SK-N-SH treated with all-trans-retinoic acid at 6 μM for 48 hours (cell line): Measurements from ENCODE around the gene GDF2.

Source experiments
- ATAC-seq: fragments of 200-7000 bp; cut with Tn5 transposase; 3 replicates; pipeline ENCODE4 v1.9.1; 2020; ENCODE audit warnings: mild to moderate bottlenecking, moderate library complexity
- ARNTL ChIP-seq: fragments of 450-650 bp; formaldehyde crosslinking; IDR thresholded peaks from 2 replicates; pipeline ENCODE4 v1.5.0; 2020; ENCODE audit warnings: low read depth, mild to moderate bottlenecking, moderate library complexity, borderline replicate concordance
- BACH2 ChIP-seq: fragments of 250-450 bp; sonication (Bioruptor Pico); IDR thresholded peaks from 2 replicates; pipeline ENCODE4 v1.9.0; 2021; ENCODE audit warnings: mild to moderate bottlenecking, borderline replicate concordance
- CSDC2 ChIP-seq: fragments of 250-450 bp; sonication (Bioruptor Pico); IDR thresholded peaks from 2 replicates; pipeline ENCODE4 v1.5.0; 2020; ENCODE audit warnings: mild to moderate bottlenecking, moderate library complexity
- CSRNP3 ChIP-seq: fragments of 250-450 bp; sonication (Bioruptor Pico); IDR thresholded peaks from 2 replicates; pipeline ENCODE4 v1.5.1; 2021; ENCODE audit warnings: mild to moderate bottlenecking, moderate library complexity
- ESRRG ChIP-seq: fragments of 250-450 bp; sonication (Bioruptor Pico); IDR thresholded peaks from 2 replicates; pipeline ENCODE4 v1.6.1; 2021; ENCODE audit warnings: mild to moderate bottlenecking
- GLIS3 ChIP-seq: fragments of 250-450 bp; sonication (Bioruptor Pico); IDR thresholded peaks from 2 replicates; pipeline ENCODE4 v1.5.0; 2020; ENCODE audit warnings: mild to moderate bottlenecking, moderate library complexity
- ISL1 ChIP-seq: fragments of 250-450 bp; sonication (Bioruptor Pico); IDR thresholded peaks from 2 replicates; pipeline ENCODE4 v2.1.2; 2022; ENCODE audit warnings: mild to moderate bottlenecking, moderate library complexity
- OSR1 ChIP-seq: fragments of 250-450 bp; sonication (Bioruptor Pico); IDR thresholded peaks from 2 replicates; pipeline ENCODE4 v1.8.0; 2022; ENCODE audit warnings: moderate library complexity, mild to moderate bottlenecking, inconsistent platforms
- POU6F1 ChIP-seq: fragments of 250-450 bp; sonication (Bioruptor Pico); IDR thresholded peaks from 2 replicates; pipeline ENCODE4 v1.8.0; 2021; ENCODE audit warnings: low read depth, mild to moderate bottlenecking, moderate library complexity, borderline replicate concordance
- PPARA ChIP-seq: fragments of 250-450 bp; sonication (Bioruptor Pico); IDR thresholded peaks from 2 replicates; pipeline ENCODE4 v1.5.0; 2020; ENCODE audit warnings: mild to moderate bottlenecking, borderline replicate concordance
- RARB ChIP-seq: fragments of 250-450 bp; sonication (Bioruptor Pico); IDR thresholded peaks from 2 replicates; pipeline ENCODE4 v1.8.0; 2021; ENCODE audit warnings: mild to moderate bottlenecking, moderate library complexity
- SNAI2 ChIP-seq: fragments of 250-450 bp; sonication (Bioruptor Pico); IDR thresholded peaks from 2 replicates; pipeline ENCODE4 v1.5.0; 2020; ENCODE audit warnings: mild to moderate bottlenecking, moderate library complexity
- TCF4 ChIP-seq: fragments of 250-450 bp; sonication (Bioruptor Pico); IDR thresholded peaks from 2 replicates; pipeline ENCODE4 v1.8.0; 2021; ENCODE audit warnings: mild to moderate bottlenecking, moderate library complexity, borderline replicate concordance
- TOX ChIP-seq: fragments of 250-450 bp; sonication (Bioruptor Pico); IDR thresholded peaks from 2 replicates; pipeline ENCODE4 v1.8.0; 2021; ENCODE audit warnings: mild to moderate bottlenecking, moderate library complexity, borderline replicate concordance
- ZC3H10 ChIP-seq: fragments of 250-450 bp; sonication (Bioruptor Pico); IDR thresholded peaks from 2 replicates; pipeline ENCODE4 v1.5.1; 2021; ENCODE audit warnings: mild to moderate bottlenecking, moderate library complexity
- ZFP3 ChIP-seq: fragments of 250-450 bp; sonication (Bioruptor Pico); IDR thresholded peaks from 2 replicates; pipeline ENCODE4 v1.5.0; 2020; ENCODE audit warnings: mild to moderate bottlenecking, moderate library complexity
- ZFP30 ChIP-seq: fragments of 450-650 bp; formaldehyde crosslinking; IDR thresholded peaks from 2 replicates; pipeline ENCODE4 v1.5.0; 2022; ENCODE audit warnings: mild to moderate bottlenecking, moderate library complexity
- ZNF565 ChIP-seq: fragments of 450-650 bp; formaldehyde crosslinking; conservative IDR thresholded peaks from 2 replicates; pipeline ENCODE4 v1.5.0; 2020; ENCODE audit warnings: low read depth, mild to moderate bottlenecking, moderate library complexity
- ZNF70 ChIP-seq: fragments of 450-650 bp; formaldehyde crosslinking; IDR thresholded peaks from 2 replicates; pipeline ENCODE4 v1.5.0; 2020; ENCODE audit warnings: mild to moderate bottlenecking, moderate library complexity
- ZNF8 ChIP-seq: fragments of 450-650 bp; formaldehyde crosslinking; IDR thresholded peaks from 2 replicates; pipeline ENCODE4 v1.5.0; 2020; ENCODE audit warnings: mild to moderate bottlenecking, moderate library complexity
- TF ChIP-seq, protein P1 (sequence below): fragments of 250-450 bp; sonication (Bioruptor Pico); IDR thresholded peaks from 2 replicates; pipeline ENCODE4 v1.5.1; 2020; ENCODE audit warnings: low read depth, mild to moderate bottlenecking, moderate library complexity
- TF ChIP-seq, protein P2 (sequence below): fragments of 250-450 bp; sonication (Bioruptor Pico); IDR thresholded peaks from 2 replicates; pipeline ENCODE4 v1.8.0; 2020; ENCODE audit warnings: mild to moderate bottlenecking, moderate library complexity, borderline replicate concordance
- TF ChIP-seq, protein P3 (sequence below): fragments of 250-450 bp; sonication (Bioruptor Pico); IDR thresholded peaks from 2 replicates; pipeline ENCODE4 v1.5.0; 2020; ENCODE audit warnings: mild to moderate bottlenecking, moderate library complexity

GDF2 gene

GRCh38 chr10:47348661-47349470 lies 26.6 kb downstream of the GDF2 start:
- TF ChIP-seq ESRRG (CRISPR knock-in tag) (no peak), CSRNP3 (CRISPR knock-in tag) (no peak), ZNF70 (CRISPR knock-in tag) (no peak), TCF4 (CRISPR knock-in tag) (no peak), TOX (CRISPR knock-in tag) (no peak), ZNF565 (no peak), ZNF8 (no peak), POU6F1 (CRISPR knock-in tag) (no peak), ARNTL (CRISPR knock-in tag) (no peak), ISL1 (CRISPR knock-in tag) (no peak), GLIS3 (no peak), RARB (CRISPR knock-in tag) (no peak), BACH2 (no peak), ZC3H10 (CRISPR knock-in tag) (no peak), ZFP30 (CRISPR knock-in tag) (no peak), CSDC2 (CRISPR knock-in tag) (no peak), SNAI2 (CRISPR knock-in tag) (no peak)
- TF ChIP-seq, protein P1, sequence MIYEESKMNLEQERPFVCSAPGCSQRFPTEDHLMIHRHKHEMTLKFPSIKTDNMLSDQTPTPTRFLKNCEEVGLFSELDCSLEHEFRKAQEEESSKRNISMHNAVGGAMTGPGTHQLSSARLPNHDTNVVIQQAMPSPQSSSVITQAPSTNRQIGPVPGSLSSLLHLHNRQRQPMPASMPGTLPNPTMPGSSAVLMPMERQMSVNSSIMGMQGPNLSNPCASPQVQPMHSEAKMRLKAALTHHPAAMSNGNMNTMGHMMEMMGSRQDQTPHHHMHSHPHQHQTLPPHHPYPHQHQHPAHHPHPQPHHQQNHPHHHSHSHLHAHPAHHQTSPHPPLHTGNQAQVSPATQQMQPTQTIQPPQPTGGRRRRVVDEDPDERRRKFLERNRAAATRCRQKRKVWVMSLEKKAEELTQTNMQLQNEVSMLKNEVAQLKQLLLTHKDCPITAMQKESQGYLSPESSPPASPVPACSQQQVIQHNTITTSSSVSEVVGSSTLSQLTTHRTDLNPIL (CRISPR knock-in tag) = no peak
- TF ChIP-seq, protein P2, sequence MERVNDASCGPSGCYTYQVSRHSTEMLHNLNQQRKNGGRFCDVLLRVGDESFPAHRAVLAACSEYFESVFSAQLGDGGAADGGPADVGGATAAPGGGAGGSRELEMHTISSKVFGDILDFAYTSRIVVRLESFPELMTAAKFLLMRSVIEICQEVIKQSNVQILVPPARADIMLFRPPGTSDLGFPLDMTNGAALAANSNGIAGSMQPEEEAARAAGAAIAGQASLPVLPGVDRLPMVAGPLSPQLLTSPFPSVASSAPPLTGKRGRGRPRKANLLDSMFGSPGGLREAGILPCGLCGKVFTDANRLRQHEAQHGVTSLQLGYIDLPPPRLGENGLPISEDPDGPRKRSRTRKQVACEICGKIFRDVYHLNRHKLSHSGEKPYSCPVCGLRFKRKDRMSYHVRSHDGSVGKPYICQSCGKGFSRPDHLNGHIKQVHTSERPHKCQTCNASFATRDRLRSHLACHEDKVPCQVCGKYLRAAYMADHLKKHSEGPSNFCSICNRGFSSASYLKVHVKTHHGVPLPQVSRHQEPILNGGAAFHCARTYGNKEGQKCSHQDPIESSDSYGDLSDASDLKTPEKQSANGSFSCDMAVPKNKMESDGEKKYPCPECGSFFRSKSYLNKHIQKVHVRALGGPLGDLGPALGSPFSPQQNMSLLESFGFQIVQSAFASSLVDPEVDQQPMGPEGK (CRISPR knock-in tag) = no peak
- no peak for ATAC-seq

DNA sequence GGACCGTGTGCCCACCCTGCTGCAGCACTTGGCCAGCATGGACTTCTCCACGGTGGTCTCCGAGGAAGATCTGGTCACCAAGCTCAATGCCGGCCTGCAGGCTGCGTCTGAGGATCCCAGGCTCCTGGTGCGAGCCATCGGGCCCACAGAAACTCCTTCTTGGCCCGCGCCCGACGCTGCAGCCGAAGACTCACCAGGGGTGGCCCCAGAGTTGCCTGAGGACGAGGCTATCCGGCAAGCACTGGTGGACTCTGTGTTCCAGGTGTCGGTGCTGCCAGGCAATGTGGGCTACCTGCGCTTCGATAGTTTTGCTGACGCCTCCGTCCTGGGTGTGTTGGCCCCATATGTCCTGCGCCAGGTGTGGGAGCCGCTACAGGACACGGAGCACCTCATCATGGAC lies 27.3 kb downstream of the GDF2 start:
- TF ChIP-seq ZNF70 (CRISPR knock-in tag) (no peak), ZNF565 (no peak), ISL1 (CRISPR knock-in tag) (no peak), RARB (CRISPR knock-in tag) (no peak), ARNTL (CRISPR knock-in tag) (no peak), OSR1 (CRISPR knock-in tag) (no peak), CSRNP3 (CRISPR knock-in tag) (no peak), ESRRG (CRISPR knock-in tag) (no peak), POU6F1 (CRISPR knock-in tag) (no peak), ZNF8 (no peak), CSDC2 (CRISPR knock-in tag) (no peak), ZFP30 (CRISPR knock-in tag) (no peak), ZFP3 (no peak), ZC3H10 (CRISPR knock-in tag) (no peak), PPARA (CRISPR knock-in tag) (no peak)
- TF ChIP-seq, protein P3, sequence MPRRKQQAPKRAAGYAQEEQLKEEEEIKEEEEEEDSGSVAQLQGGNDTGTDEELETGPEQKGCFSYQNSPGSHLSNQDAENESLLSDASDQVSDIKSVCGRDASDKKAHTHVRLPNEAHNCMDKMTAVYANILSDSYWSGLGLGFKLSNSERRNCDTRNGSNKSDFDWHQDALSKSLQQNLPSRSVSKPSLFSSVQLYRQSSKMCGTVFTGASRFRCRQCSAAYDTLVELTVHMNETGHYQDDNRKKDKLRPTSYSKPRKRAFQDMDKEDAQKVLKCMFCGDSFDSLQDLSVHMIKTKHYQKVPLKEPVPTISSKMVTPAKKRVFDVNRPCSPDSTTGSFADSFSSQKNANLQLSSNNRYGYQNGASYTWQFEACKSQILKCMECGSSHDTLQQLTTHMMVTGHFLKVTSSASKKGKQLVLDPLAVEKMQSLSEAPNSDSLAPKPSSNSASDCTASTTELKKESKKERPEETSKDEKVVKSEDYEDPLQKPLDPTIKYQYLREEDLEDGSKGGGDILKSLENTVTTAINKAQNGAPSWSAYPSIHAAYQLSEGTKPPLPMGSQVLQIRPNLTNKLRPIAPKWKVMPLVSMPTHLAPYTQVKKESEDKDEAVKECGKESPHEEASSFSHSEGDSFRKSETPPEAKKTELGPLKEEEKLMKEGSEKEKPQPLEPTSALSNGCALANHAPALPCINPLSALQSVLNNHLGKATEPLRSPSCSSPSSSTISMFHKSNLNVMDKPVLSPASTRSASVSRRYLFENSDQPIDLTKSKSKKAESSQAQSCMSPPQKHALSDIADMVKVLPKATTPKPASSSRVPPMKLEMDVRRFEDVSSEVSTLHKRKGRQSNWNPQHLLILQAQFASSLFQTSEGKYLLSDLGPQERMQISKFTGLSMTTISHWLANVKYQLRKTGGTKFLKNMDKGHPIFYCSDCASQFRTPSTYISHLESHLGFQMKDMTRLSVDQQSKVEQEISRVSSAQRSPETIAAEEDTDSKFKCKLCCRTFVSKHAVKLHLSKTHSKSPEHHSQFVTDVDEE (CRISPR knock-in tag) = no peak
- TF ChIP-seq, protein P1 (CRISPR knock-in tag) = no peak
- TF ChIP-seq, all 23 proteins: peak for 0
- ATAC-seq = no peak
